Measurements from ENCODE around the gene NUMA1. TPM values are rescaled to one million over a fixed set of nuclear protein-coding genes. Genes with fewer than 3 reads are reported as not detected.

Gene NUMA1
- total RNA-seq, 2 experiments from 2014 or later: 148 to 159 TPM

- H3K36me3 ChIP-seq (ENCODE audit: insufficient read depth, low read length): peaks cover 95% of the 10 kb centered on the region
- H3K79me2 ChIP-seq (ENCODE audit: insufficient read depth, low read depth, low read length): no peaks in the 10 kb centered on the region
- no peaks in the 10 kb centered on the region for H3K4me1 ChIP-seq (ENCODE audit: insufficient read depth, low read length, poor library complexity, severe bottlenecking)
- H3K27ac ChIP-seq (ENCODE audit: low read depth, low read length, poor library complexity, severe bottlenecking): no peak overlapping the region
- intact Hi-C loops (cut with micrococcal nuclease; ENCODE audit: unreplicated experiment): no loop called here
- ChIA-PET CTCF (ENCODE audit: unreplicated experiment) (interaction anchor here (1.0 kb wide), 1 partner anchor 9 kb away, joined by 3 read pairs; no protein-coding TSS in a partner anchor), POLR2A (no interaction called here)
- no peak for DNase-seq (ENCODE audit: low spot score)
- no peak overlapping the region for H3K4me2 ChIP-seq (ENCODE audit: low read length)
- H3K9me2 ChIP-seq (ENCODE audit: insufficient read depth, low read length): no peaks in the 10 kb centered on the region
- no peak overlapping the region for H3K4me3 ChIP-seq (ENCODE audit: low read depth, low read length, poor library complexity, severe bottlenecking)
- H3K9me3 ChIP-seq (ENCODE audit: low read length): no peaks in the 10 kb centered on the region
- TF ChIP-seq EZH2phosphoT487 (IDR thresholded peaks at IDR 0.05; ENCODE audit: borderline replicate concordance, low read depth, low read length): no peak
- TF ChIP-seq CTCF (conservative IDR thresholded peaks at IDR 0.05; ENCODE audit: low read length): no peak
- TSS peak; percentile 71 for BruUV-seq (replicated peaks)
- H4K20me1 ChIP-seq (ENCODE audit: insufficient read depth, low read length): no peaks in the 10 kb centered on the region
- no peak overlapping the region for H2AFZ ChIP-seq (ENCODE audit: low read length)
Observed at GRCh38 chr11:72014761-72015320, 65.5 kb downstream of the NUMA1 start.

DNA sequence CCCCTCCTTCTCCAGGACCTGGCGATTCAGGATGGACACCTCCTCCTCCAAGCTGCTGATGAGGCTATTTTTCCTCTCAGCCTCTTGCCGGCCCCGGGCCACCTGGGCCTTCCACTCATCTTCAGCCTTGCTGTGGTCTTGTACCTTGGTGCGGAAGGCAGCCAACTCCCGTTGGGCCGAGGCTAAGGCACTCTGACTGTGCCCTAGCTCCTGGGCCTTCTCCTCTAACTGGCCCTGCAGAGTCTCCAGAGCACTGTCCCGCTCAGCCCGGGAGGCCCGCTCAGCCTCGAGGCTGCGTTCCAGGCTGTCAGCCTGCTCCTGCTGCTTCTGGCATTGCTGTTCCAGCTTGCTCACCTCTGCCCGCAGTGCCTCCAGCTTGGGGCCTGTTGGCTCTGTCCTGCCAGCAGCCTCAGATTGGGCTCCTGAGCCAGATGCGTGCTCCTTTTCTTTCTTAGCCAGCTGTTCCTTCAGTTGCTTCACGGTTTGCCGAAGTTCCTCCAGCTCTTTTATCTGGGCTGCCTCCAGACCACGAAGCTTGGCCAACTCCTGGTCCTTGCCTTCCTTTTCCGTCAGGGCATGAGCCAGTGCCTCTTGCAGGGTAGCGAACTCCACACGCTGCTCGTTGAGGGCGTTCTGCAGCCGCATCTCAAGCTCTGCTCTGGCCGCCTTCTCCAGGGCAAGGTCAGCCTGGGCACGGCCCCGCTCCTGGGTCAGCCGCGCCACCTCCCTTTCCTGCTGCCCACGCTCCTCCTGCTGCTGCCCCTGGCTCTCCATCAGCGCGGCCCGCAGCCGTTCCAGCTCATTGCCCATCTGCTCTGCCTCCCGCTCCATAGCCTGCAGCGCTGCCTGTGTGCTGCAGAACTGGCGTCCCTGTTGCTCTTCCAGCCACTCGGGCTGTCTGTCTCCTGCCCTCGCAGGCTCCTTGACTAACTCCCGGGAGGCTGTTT, 66.3 kb downstream of the NUMA1 start:
- no peak overlapping the region for H2AFZ ChIP-seq (ENCODE audit: low read length)
- ChIA-PET POLR2A (no interaction called here), CTCF (ENCODE audit: unreplicated experiment) (interaction anchor here (0.6 kb wide), 1 partner anchor 12 kb away, joined by 3 read pairs; no protein-coding TSS in a partner anchor)
- H3K4me2 ChIP-seq (ENCODE audit: low read length): no peak overlapping the region
- intact Hi-C loops (cut with micrococcal nuclease; ENCODE audit: unreplicated experiment): no loop called here
- no peak for DNase-seq (ENCODE audit: low spot score)
- no peak overlapping the region for H3K27ac ChIP-seq (ENCODE audit: low read depth, low read length, poor library complexity, severe bottlenecking)
- no peaks in the 10 kb centered on the region for H3K9me2 ChIP-seq (ENCODE audit: insufficient read depth, low read length)
- H4K20me1 ChIP-seq (ENCODE audit: insufficient read depth, low read length): no peaks in the 10 kb centered on the region
- H3K36me3 ChIP-seq (ENCODE audit: insufficient read depth, low read length): peaks cover 89% of the 10 kb centered on the region
- no TSS peak for BruUV-seq (replicated peaks)
- H3K79me2 ChIP-seq (ENCODE audit: insufficient read depth, low read depth, low read length): no peaks in the 10 kb centered on the region
- TF ChIP-seq EZH2phosphoT487 (IDR thresholded peaks at IDR 0.05; ENCODE audit: borderline replicate concordance, low read depth, low read length) (no peak), CTCF (conservative IDR thresholded peaks at IDR 0.05; ENCODE audit: low read length) (no peak)
- no peaks in the 10 kb centered on the region for H3K4me1 ChIP-seq (ENCODE audit: insufficient read depth, low read length, poor library complexity, severe bottlenecking)
- no peaks in the 10 kb centered on the region for H3K9me3 ChIP-seq (ENCODE audit: low read length)
- H3K4me3 ChIP-seq (ENCODE audit: low read depth, low read length, poor library complexity, severe bottlenecking): no peak overlapping the region

All from OCI-LY7 (cell line).